Natural killer cell (primary cell): ENCODE data around the gene ITPRID1. TPM values are rescaled to one million over a fixed set of nuclear protein-coding genes. Genes with fewer than 3 reads are reported as not detected.

Experiments used
- ATAC-seq, 3 donors: fragments of 150-1000 bp in 2 of 3; fragments of 200-7000 bp in 1 of 3; cut with Tn5 transposase; 1 replicate in 1 of 3; 2 replicates in 2 of 3; pipeline ENCODE4 v1.10.0; 2021; ENCODE audit warnings: mild to moderate bottlenecking in 2 of 3, moderate library complexity in 2 of 3
- DNase-seq, 2 donors: peaks; one replicate each; pipeline versions ENCODE4 v3.0.0 to v3.0.0-alpha.2; 2013 to 2021; ENCODE audit warnings: mixed read lengths in 1 of 2
- H3K27ac ChIP-seq: one replicate; pipeline ENCODE4 v1.5.1; 2013; ENCODE audit warnings: mild to moderate bottlenecking, low read length
- H3K27me3 ChIP-seq: one replicate; pipeline ENCODE4 v1.6.1; 2013; ENCODE audit warnings: low read length; ENCODE audit not compliant: control insufficient read depth, insufficient read depth
- H3K36me3 ChIP-seq: one replicate; pipeline ENCODE4 v1.6.1; 2013; ENCODE audit warnings: low read length; ENCODE audit not compliant: control insufficient read depth, insufficient read depth
- H3K4me1 ChIP-seq: one replicate; pipeline ENCODE4 v1.6.1; 2013; ENCODE audit warnings: low read length; ENCODE audit not compliant: control insufficient read depth, insufficient read depth
- H3K4me3 ChIP-seq: one replicate; pipeline ENCODE4 v1.5.1; 2013; ENCODE audit warnings: low read length
- H3K9me3 ChIP-seq: one replicate; pipeline ENCODE4 v1.6.1; 2013; ENCODE audit warnings: low read length; ENCODE audit not compliant: control insufficient read depth, insufficient read depth
- H3K27ac Mint-ChIP-seq, 2 donors: one replicate each; pipeline ENCODE4 v1.8.0; 2022; ENCODE audit warnings: mild to moderate bottlenecking in 2 of 2, mixed read lengths in 2 of 2, moderate library complexity in 1 of 2
- H3K27me3 Mint-ChIP-seq, 2 donors: one replicate each; pipeline ENCODE4 v1.8.0; 2022; ENCODE audit warnings: low read depth in 2 of 2, mixed read lengths in 2 of 2
- H3K36me3 Mint-ChIP-seq: one replicate; pipeline ENCODE4 v1.8.0; 2022; ENCODE audit warnings: mixed read lengths
- H3K4me1 Mint-ChIP-seq, 2 donors: one replicate each; pipeline ENCODE4 v1.8.0; 2022; ENCODE audit warnings: mixed read lengths in 2 of 2
- H3K4me3 Mint-ChIP-seq: one replicate; pipeline ENCODE4 v1.8.0; 2022; ENCODE audit warnings: mild to moderate bottlenecking, moderate library complexity, mixed read lengths
- H3K9me3 Mint-ChIP-seq, 2 donors: one replicate each; pipeline ENCODE4 v1.8.0; 2022; ENCODE audit warnings: mixed read lengths in 2 of 2
- WGBS: methylation state at CpG from one replicate; pipeline ENCODE4 v1.1.7; 2013; ENCODE audit warnings: missing lambda C conversion rate; ENCODE audit not compliant: insufficient coverage; 5-methylcytosine and 5-hydroxymethylcytosine counted together
- intact Hi-C: fragments of 100-400 bp; cut with micrococcal nuclease; formaldehyde crosslinking; loops from one replicate; pipeline ENCODE4 v1.14.2; 2022
- total RNA-seq, 4 donors: library from RNA; stranded (reverse); fragments of 120-200 nt in 1 of 4; gene quantifications; one replicate each; pipeline versions ENCODE4 v1.2.3 to v1.2.4, GENCODE V29; 2013 to 2022
- TF ChIP-seq, protein P1 (sequence below): fragments of 200-600 bp; IDR thresholded peaks from one replicate; pipeline ENCODE4 v1.8.0; 2022; ENCODE audit warnings: antibody characterized with exemption

ITPRID1 gene
- total RNA-seq, 3 donors from 2014 or later (not counting 1 experiment from before 2014, with no cell fraction given), result not detected

DNA sequence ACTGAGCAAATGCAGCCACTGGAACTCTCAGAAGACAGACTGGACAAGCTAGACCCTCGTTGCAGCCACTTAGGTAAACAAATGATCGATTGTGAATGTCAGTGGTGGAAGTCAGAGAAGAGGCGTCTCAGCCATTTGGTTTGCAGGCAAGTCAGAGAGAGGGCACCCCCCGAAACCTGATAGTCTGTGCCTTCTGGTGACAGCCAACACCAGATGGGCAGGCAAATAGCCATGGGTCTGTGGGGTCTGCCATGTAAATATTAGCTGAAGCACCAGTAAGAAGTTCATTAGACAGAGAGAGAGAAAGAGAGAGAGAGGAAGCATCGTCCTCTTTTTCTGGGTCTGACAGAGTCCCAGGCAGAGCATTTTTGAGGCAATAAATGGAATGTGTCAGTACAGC lies 178.6 kb downstream of the ITPRID1 start:
- 66% methylated on average over 5 of the region's 5 CpGs for WGBS
- Mint-ChIP-seq H3K9me3 (peaks cover 0 to 4% of the 10 kb centered on the region in 2 donors), H3K27me3 (peaks cover 0 to 3% of the 10 kb centered on the region in 2 donors), H3K27ac (no peak overlapping the region), H3K4me3 (no peak overlapping the region), H3K36me3 (no peaks in the 10 kb centered on the region), H3K4me1 (no peaks in the 10 kb centered on the region)
- TF ChIP-seq, protein P1, sequence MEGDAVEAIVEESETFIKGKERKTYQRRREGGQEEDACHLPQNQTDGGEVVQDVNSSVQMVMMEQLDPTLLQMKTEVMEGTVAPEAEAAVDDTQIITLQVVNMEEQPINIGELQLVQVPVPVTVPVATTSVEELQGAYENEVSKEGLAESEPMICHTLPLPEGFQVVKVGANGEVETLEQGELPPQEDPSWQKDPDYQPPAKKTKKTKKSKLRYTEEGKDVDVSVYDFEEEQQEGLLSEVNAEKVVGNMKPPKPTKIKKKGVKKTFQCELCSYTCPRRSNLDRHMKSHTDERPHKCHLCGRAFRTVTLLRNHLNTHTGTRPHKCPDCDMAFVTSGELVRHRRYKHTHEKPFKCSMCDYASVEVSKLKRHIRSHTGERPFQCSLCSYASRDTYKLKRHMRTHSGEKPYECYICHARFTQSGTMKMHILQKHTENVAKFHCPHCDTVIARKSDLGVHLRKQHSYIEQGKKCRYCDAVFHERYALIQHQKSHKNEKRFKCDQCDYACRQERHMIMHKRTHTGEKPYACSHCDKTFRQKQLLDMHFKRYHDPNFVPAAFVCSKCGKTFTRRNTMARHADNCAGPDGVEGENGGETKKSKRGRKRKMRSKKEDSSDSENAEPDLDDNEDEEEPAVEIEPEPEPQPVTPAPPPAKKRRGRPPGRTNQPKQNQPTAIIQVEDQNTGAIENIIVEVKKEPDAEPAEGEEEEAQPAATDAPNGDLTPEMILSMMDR, result no peak
- no peaks in the 10 kb centered on the region for H3K36me3 ChIP-seq
- H3K9me3 ChIP-seq, result no peaks in the 10 kb centered on the region
- intact Hi-C loops, result no loop called here
- H3K27ac ChIP-seq, result no peak overlapping the region
- ATAC-seq (no peak), DNase-seq (no peak)
- no peaks in the 10 kb centered on the region for H3K4me1 ChIP-seq
- no peaks in the 10 kb centered on the region for H3K27me3 ChIP-seq
- no peak overlapping the region for H3K4me3 ChIP-seq

DNA sequence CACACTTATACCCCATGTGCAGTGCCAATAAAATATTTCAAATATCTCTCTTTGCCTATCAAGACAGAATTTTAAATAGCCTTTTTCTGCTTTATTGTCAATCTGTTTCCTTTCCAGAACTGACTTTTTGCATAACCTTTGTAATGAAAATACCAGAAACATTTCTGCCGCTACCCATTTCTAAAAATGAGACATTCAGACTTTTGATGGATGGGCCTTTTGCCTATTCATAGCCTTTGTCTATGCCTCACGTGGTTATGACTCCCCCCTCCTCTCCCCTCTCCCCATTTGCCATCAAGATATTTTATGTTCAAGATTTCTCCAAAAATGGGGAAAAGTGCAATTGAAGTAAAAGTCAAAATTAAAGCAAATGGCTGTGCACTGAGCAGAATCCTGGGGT lies 179.0 kb downstream of the ITPRID1 start:
- TF ChIP-seq, protein P1, result no peak
- H3K4me3 ChIP-seq, result no peak overlapping the region
- Mint-ChIP-seq H3K36me3 (no peaks in the 10 kb centered on the region), H3K4me3 (no peak overlapping the region), H3K9me3 (peaks cover 0 to 4% of the 10 kb centered on the region in 2 donors), H3K27me3 (peaks cover 0 to 3% of the 10 kb centered on the region in 2 donors), H3K27ac (no peak overlapping the region), H3K4me1 (no peaks in the 10 kb centered on the region)
- no peaks in the 10 kb centered on the region for H3K27me3 ChIP-seq
- ATAC-seq, result no peak
- H3K9me3 ChIP-seq, result no peaks in the 10 kb centered on the region
- intact Hi-C loops, result no loop called here
- no peaks in the 10 kb centered on the region for H3K36me3 ChIP-seq
- H3K27ac ChIP-seq, result no peak overlapping the region
- 50% methylated on average over 2 of the region's 2 CpGs for WGBS
- DNase-seq, result no peak
- no peaks in the 10 kb centered on the region for H3K4me1 ChIP-seq

DNA sequence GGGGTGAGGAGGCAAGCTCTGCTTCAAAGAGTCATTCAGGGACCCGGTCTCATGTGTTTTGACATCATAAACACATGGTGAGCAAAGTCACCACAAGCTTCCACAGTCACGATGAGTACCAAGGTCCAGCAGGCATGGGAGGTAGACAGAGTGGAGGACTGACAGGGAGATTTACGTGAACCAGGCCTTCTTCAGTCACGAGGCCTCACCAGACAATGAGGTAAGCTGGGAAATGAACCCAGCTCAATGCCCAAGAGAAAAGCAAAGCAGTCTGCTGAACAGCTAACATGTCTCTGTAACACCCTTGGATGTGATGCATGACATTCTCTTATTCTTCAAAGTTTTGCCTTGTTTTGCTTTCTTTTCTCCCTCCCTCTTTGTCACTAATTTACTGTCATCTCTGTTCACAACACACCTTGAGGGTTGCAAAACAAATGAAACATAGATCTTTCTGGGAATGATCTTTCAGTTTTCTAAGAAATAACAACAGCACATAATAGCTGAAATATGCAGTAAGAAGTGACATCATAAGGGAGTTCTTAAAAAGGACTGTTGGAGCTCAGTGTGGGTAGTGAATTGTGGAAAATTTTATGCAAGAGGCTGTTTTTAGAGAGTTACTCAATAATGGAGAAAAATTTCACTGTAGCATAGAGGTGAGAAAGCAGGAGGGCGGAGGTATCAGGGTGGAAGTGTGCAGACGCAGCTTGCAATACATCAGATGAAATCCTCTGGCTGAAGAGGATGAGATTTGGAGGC lies 182.1 kb downstream of the ITPRID1 start:
- H3K9me3 ChIP-seq, result no peaks in the 10 kb centered on the region
- Mint-ChIP-seq H3K4me1 (no peaks in the 10 kb centered on the region), H3K36me3 (no peaks in the 10 kb centered on the region), H3K4me3 (no peak overlapping the region), H3K27ac (no peak overlapping the region), H3K9me3 (peaks cover 0 to 4% of the 10 kb centered on the region in 2 donors), H3K27me3 (peaks cover 0 to 6% of the 10 kb centered on the region in 2 donors)
- H3K27me3 ChIP-seq, result no peaks in the 10 kb centered on the region
- H3K36me3 ChIP-seq, result no peaks in the 10 kb centered on the region
- H3K27ac ChIP-seq, result no peak overlapping the region
- H3K4me3 ChIP-seq, result no peak overlapping the region
- DNase-seq (no peak), ATAC-seq (no peak)
- intact Hi-C loops, result no loop called here
- TF ChIP-seq, protein P1, result no peak
- no peaks in the 10 kb centered on the region for H3K4me1 ChIP-seq
- 74% methylated on average over 6 of the region's 6 CpGs for WGBS

DNA sequence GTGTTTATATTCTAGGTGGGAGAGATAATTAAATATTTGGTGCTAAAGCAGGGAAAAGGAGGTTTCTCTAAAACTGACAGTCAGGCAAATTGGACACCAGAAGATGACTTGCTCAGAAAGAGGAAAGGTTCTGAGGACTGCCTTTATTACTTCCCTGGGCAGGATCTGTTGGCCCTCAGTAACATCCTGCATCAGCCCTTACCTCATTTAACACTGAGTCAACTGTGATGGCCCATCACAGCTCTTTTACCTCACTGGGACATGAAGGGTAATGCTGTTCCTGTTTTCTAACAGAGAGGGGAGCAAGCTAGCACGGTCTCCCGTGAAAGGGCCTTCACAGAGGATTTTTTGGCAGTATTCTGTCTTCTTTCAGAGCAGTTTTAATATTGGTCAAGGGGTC lies 185.2 kb downstream of the ITPRID1 start:
- Mint-ChIP-seq H3K36me3 (no peaks in the 10 kb centered on the region), H3K27me3 (peaks cover 0 to 3% of the 10 kb centered on the region in 2 donors), H3K4me1 (no peaks in the 10 kb centered on the region), H3K27ac (no peak overlapping the region), H3K4me3 (no peak overlapping the region), H3K9me3 (peaks cover 0 to 4% of the 10 kb centered on the region in 2 donors)
- DNase-seq (no peak), ATAC-seq (no peak)
- 13% methylated on average over 2 of the region's 2 CpGs for WGBS
- intact Hi-C loops, result no loop called here
- Histone ChIP-seq H3K4me1 (no peaks in the 10 kb centered on the region), H3K9me3 (no peaks in the 10 kb centered on the region), H3K36me3 (no peaks in the 10 kb centered on the region), H3K27me3 (no peaks in the 10 kb centered on the region), H3K4me3 (no peak overlapping the region), H3K27ac (no peak overlapping the region)
- TF ChIP-seq, protein P1, result no peak
